Nephron progenitor cell (in vitro differentiated cells): Measurements from ENCODE around the gene TJP2.
A peak's percentile ranks its signal among the peaks of the same experiment; 100 is the strongest.

Source experiments
- DNase-seq: peaks from one replicate; pipeline ENCODE4 v3.0.0; 2021
- H3K27ac Mint-ChIP-seq: 2 replicates; pipeline ENCODE4 v1.8.0; 2021; ENCODE audit warnings: mild to moderate bottlenecking, moderate library complexity, mixed read lengths
- H3K27me3 Mint-ChIP-seq: 2 replicates; pipeline ENCODE4 v1.8.0; 2021; ENCODE audit warnings: mild to moderate bottlenecking, low read depth, mixed read lengths; ENCODE audit not compliant: poor library complexity
- H3K36me3 Mint-ChIP-seq: 2 replicates; pipeline ENCODE4 v1.8.0; 2021; ENCODE audit warnings: low read depth, mixed read lengths
- H3K4me1 Mint-ChIP-seq: 2 replicates; pipeline ENCODE4 v1.8.0; 2021; ENCODE audit warnings: mixed read lengths
- H3K4me3 Mint-ChIP-seq: 2 replicates; pipeline ENCODE4 v1.8.0; 2021; ENCODE audit warnings: mild to moderate bottlenecking, moderate library complexity, mixed read lengths
- H3K9me3 Mint-ChIP-seq: 2 replicates; pipeline ENCODE4 v1.8.0; 2021; ENCODE audit warnings: mild to moderate bottlenecking, moderate library complexity, mixed read lengths
- CTCF ChIP-seq: fragments of 200-600 bp; sonication (generic); IDR thresholded peaks from 2 replicates; pipeline ENCODE4 v1.5.0; 2021; ENCODE audit warnings: antibody characterized with exemption

TJP2 gene

GRCh38 chr9:69168709-69169217 is 5.3 kb upstream of the TJP2 start:
- H3K9me3 Mint-ChIP-seq, result no peaks in the 10 kb centered on the region
- DNase-seq, result no peak
- H3K27ac Mint-ChIP-seq, result no peak overlapping the region
- H3K27me3 Mint-ChIP-seq, result peaks cover 24% of the 10 kb centered on the region
- peaks cover 27% of the 10 kb centered on the region for H3K4me1 Mint-ChIP-seq
- H3K36me3 Mint-ChIP-seq, result no peaks in the 10 kb centered on the region
- no peak for TF ChIP-seq CTCF
- H3K4me3 Mint-ChIP-seq, result no peak overlapping the region

GRCh38 chr9:69170231-69170630 is 3.8 kb upstream of the TJP2 start:
- no peak overlapping the region for H3K27ac Mint-ChIP-seq
- DNase-seq, result no peak
- TF ChIP-seq CTCF, result no peak
- peaks cover 31% of the 10 kb centered on the region for H3K27me3 Mint-ChIP-seq
- no peaks in the 10 kb centered on the region for H3K36me3 Mint-ChIP-seq
- H3K4me1 Mint-ChIP-seq, result peaks cover 31% of the 10 kb centered on the region
- H3K9me3 Mint-ChIP-seq, result no peaks in the 10 kb centered on the region
- H3K4me3 Mint-ChIP-seq, result no peak overlapping the region

- no peak for DNase-seq
- no peak overlapping the region for H3K27ac Mint-ChIP-seq
These were observed 3.0 kb upstream of the TJP2 start for GRCh38 chr9:69171049-69171448.

GRCh38 chr9:69171517-69171916 is 2.6 kb upstream of the TJP2 start:
- Mint-ChIP-seq H3K36me3 (no peaks in the 10 kb centered on the region), H3K4me3 (no peak overlapping the region), H3K9me3 (no peaks in the 10 kb centered on the region), H3K27me3 (peaks cover 35% of the 10 kb centered on the region), H3K27ac (no peak overlapping the region), H3K4me1 (peaks cover 42% of the 10 kb centered on the region)
- DNase-seq, result no peak
- TF ChIP-seq CTCF, result no peak

More at GRCh38 chr9:69171049-69171448, 3.0 kb upstream of the TJP2 start:
- H3K4me1 Mint-ChIP-seq, result peaks cover 38% of the 10 kb centered on the region
- no peaks in the 10 kb centered on the region for H3K9me3 Mint-ChIP-seq
- no peaks in the 10 kb centered on the region for H3K36me3 Mint-ChIP-seq
- no peak overlapping the region for H3K4me3 Mint-ChIP-seq
- H3K27me3 Mint-ChIP-seq, result peaks cover 35% of the 10 kb centered on the region
- no peak for TF ChIP-seq CTCF

- H3K4me3 Mint-ChIP-seq, result peak overlapping the region; percentile 82
- no peak for DNase-seq
- peaks cover 46% of the 10 kb centered on the region for H3K4me1 Mint-ChIP-seq
- TF ChIP-seq CTCF, result no peak
- no peaks in the 10 kb centered on the region for H3K36me3 Mint-ChIP-seq
- H3K27ac Mint-ChIP-seq, result no peak overlapping the region
- H3K9me3 Mint-ChIP-seq, result no peaks in the 10 kb centered on the region
- H3K27me3 Mint-ChIP-seq, result peaks cover 32% of the 10 kb centered on the region
These were observed 1.2 kb upstream of the TJP2 start for GRCh38 chr9:69172895-69173294.

- peaks cover 32% of the 10 kb centered on the region for H3K27me3 Mint-ChIP-seq
- peak overlapping the region; percentile 82 for H3K4me3 Mint-ChIP-seq
- DNase-seq, result no peak
- H3K36me3 Mint-ChIP-seq, result no peaks in the 10 kb centered on the region
- TF ChIP-seq CTCF, result no peak
- H3K4me1 Mint-ChIP-seq, result peaks cover 46% of the 10 kb centered on the region
- no peaks in the 10 kb centered on the region for H3K9me3 Mint-ChIP-seq
- no peak overlapping the region for H3K27ac Mint-ChIP-seq
These were observed 583 bp upstream of the TJP2 start for GRCh38 chr9:69173497-69173890.
